IPS DF 4.7 (cell line): ENCODE data around the gene HOXC4.

Experiments
- DNase-seq: peaks from one replicate; pipeline ENCODE4 v3.0.0-alpha.2; 2013; ENCODE audit warnings: low spot score; ENCODE audit errors: extremely low read depth

Gene HOXC4

DNA sequence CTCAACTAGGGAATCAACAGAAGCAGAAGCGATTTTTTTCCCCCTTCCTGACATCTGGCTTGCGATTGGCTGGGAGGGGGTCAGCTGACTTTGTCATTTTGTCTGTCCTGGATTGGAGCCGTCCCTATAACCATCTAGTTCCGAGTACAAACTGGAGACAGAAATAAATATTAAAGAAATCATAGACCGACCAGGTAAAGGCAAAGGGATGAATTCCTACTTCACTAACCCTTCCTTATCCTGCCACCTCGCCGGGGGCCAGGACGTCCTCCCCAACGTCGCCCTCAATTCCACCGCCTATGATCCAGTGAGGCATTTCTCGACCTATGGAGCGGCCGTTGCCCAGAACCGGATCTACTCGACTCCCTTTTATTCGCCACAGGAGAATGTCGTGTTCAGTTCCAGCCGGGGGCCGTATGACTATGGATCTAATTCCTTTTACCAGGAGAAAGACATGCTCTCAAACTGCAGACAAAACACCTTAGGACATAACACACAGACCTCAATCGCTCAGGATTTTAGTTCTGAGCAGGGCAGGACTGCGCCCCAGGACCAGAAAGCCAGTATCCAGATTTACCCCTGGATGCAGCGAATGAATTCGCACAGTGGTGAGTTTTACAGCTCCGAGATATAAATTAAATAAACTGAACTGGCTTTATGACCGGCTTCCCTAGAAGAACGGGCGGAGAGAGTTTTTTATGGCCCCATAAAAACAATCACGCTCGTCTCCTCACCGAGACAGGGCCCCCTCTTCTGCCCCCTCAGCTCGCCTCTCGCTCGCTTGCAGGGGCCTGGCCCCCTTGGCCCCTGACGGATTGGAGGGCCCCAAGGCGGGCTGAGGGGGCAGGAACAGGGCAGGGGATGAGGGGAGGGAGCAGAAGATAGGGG is 25.1 kb upstream of the HOXC4 start, which contains the start of gene HOXC6:
TSS of gene HOXC6 (plus strand) at position 127 of the 888 bp plus-strand sequence. CDS start at position 209, 82 bp downstream.
- DNase-seq = no peak

DNA sequence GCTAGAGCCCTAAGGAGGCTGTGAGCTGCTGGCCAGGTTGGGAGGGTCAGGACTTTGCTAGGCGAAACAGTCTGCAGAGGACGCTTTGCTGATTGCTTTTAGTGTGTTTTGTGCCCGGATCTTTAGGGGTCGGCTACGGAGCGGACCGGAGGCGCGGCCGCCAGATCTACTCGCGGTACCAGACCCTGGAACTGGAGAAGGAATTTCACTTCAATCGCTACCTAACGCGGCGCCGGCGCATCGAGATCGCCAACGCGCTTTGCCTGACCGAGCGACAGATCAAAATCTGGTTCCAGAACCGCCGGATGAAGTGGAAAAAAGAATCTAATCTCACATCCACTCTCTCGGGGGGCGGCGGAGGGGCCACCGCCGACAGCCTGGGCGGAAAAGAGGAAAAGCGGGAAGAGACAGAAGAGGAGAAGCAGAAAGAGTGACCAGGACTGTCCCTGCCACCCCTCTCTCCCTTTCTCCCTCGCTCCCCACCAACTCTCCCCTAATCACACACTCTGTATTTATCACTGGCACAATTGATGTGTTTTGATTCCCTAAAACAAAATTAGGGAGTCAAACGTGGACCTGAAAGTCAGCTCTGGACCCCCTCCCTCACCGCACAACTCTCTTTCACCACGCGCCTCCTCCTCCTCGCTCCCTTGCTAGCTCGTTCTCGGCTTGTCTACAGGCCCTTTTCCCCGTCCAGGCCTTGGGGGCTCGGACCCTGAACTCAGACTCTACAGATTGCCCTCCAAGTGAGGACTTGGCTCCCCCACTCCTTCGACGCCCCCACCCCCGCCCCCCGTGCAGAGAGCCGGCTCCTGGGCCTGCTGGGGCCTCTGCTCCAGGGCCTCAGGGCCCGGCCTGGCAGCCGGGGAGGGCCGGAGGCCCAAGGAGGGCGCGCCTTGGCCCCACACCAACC is 23.9 kb upstream of the HOXC4 start:
- no peak for DNase-seq

DNA sequence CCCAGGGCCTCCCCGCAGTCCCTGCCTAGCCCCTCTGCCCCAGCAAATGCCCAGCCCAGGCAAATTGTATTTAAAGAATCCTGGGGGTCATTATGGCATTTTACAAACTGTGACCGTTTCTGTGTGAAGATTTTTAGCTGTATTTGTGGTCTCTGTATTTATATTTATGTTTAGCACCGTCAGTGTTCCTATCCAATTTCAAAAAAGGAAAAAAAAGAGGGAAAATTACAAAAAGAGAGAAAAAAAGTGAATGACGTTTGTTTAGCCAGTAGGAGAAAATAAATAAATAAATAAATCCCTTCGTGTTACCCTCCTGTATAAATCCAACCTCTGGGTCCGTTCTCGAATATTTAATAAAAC is 23.2 kb upstream of the HOXC4 start:
- no peak for DNase-seq

DNA sequence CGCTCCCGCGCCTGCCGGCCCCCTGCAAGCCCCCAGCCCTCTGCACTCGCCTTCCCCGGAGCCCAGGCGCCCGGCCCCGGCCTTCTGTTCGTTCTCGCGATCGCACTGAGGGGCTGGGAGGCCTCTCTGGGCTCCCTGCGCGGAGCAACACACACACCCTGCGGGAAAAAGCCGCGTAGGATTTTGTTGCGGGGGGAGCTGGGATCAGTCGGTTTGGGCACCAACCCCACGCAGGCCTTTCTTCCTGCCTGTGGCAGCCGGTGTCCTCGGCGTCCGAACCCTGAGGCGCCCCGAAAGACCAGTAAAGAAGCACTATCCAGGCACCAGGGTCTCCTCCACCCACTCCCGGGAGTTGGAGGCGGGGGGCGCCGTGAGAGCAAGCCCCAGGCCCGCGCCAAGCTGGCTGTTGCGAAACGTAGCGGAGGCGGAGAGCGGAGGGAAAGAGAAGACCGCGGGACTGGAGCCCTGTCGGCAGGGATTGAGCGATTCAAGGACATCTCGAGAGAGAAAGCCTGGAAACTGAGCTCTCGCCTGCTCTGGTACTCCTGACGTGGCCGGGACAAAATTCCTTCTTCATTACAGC is 22.7 kb upstream of the HOXC4 start:
- DNase-seq = no peak

DNA sequence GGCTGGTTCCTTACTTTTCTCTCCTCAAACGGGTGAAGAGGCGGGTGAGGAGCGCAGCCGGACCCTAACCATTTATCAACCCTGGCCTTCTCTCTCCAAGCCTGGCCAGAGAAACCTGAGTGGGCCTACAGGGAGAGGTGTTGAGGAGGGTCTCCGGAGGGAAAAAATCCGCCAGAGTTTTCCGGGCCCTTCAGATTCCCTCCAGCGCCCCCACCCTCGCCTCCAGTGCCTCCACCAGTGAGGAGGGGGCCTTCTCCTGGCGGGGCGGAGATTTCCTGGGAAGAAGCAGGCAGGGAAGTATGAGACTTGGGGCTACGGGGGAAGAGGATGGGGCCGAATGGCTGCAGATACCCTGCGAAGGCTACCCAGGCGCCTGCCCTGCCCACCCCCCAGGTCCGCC is 22.2 kb upstream of the HOXC4 start:
- DNase-seq = no peak

DNA sequence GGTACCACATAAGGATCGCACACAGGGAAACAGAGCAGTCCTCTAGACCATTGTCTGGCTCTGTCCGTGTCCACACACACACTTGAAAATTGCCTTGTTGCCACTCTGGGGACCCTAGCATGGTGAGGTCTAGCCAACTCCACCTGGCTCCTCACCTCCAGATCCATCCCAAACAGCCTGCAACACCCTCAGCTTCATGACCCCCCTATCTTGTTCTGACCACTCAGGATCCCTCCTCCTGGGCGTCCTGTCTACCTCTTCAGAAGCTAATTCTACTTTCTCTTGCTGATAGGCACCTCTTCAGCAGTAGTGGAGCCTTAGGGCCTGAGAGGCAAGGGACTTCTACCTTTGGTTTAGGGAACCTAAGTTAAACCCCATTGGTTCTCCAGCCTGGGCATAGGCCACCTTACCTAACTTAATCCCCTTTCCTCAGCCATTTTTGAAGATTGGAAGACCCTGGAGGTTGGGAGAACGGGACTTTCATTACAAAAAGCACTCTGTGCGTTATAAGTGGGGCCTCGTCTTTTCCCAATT is 21.5 kb upstream of the HOXC4 start:
- no peak for DNase-seq

DNA sequence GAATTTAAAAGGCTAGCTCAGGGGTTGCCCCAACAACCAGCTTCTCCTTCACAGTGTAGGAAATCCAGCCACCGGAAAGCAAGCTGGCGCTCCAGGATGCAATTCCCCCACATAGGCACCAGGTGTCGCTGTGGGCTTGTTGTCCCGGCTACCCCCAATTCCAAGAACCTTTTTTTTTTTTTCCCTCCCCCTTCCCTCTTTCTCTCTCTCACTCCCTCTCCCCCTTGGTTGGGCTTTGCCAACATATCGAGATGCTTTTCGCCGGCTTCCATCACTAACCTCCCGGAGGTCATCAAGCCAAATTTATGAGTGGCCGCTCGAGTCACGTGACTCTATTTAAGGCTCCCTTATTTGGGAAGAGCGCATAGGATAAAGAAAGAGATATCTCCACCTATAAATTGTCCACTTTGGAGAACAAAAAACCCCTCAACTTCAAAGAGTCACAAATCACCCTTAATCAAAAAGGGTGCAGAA is 21.0 kb upstream of the HOXC4 start, which contains the start of gene HOXC5:
TSS of gene HOXC5 (plus strand) at position 424 of the 474 bp plus-strand sequence. CDS start 73 bp downstream, outside the sequence.
- no peak for DNase-seq

DNA sequence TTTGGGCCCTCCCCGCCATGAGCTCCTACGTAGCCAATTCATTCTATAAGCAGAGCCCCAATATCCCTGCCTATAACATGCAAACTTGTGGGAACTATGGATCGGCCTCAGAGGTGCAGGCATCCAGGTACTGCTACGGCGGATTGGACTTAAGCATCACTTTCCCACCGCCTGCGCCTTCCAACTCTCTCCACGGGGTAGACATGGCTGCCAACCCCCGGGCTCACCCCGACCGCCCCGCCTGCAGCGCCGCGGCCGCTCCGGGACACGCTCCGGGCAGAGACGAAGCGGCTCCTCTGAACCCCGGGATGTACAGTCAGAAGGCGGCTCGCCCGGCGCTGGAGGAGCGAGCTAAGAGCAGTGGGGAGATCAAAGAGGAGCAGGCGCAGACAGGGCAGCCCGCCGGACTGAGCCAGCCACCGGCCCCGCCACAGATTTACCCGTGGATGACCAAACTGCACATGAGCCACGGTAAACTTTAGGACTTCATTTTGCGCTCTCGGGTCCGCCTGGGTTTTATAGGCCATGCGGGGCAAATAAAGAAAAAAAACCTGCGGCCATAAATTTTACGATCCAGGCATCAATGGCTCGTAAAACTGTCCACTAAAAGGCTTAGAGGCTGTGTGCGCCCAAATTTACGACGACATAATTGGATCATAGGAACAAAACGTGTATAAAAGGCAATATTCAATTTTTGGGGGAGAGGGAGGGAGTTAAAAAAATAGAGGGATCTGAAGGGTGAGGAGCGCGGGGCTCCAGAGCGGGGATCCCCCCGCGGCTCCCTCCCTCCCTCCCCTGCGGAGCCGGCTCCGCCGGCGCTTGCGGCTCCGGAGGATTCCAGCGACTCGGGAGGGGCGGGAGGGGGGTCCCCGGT is 20.3 kb upstream of the HOXC4 start:
- DNase-seq = no peak

DNA sequence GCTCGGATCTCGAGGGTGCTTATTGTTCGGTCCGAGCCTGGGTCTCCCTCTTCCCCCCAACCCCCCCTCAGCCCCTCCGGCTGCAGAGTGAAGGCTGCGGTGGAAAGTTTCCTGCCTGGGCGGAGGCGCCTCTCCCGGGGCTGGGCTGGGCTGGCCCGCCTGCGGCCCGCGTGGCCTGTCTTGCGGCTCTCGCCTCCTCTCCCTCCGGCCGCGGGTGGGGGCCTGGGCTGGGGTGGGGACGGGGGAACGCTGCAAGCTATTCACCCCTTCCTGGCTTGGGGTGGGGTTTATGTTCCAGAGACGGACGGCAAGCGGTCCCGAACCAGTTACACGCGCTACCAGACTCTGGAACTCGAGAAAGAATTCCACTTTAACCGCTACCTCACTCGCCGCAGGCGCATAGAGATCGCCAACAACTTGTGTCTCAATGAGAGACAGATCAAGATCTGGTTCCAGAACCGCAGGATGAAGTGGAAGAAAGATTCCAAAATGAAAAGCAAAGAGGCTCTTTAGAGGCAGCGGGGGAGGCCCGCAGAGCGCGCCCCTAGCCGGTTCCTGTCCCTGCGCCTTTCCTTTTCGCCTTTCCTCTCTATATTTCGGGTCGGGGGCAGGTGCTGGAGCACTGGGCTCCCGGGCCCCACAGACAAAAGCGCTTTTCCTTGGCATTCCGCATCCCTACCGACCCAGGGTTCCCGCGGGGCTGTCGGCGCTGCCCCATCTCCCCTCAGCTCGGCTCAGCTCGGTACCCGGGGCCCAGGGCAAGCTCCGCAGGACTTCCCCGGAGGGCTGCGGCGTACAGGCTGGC is 19.5 kb upstream of the HOXC4 start:
- DNase-seq = no peak

DNA sequence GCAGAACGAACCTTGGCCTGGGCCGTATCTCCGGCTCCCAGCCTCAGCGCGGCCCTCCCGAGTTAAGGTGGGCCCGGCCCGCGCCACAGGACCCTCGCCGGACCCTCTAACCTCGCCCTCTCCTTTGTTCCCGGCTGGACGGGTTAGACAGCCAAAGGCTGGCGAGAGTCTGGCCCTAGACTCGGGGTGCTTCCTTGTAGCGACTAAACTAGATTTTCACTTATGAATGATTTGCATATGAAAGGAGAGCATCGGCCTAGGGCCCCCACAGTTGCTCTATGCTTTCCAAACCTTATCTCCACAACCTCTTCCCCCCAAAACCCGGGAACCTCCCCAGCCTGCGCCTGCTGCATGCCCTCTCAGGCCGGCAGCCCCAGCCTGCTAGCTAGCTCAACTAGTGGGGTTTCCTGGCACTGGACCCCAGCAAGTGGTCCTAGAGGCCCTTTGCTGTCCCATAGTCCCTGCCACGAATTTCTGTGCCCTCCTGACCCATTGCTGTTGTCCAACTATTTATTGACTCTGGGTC is 18.8 kb upstream of the HOXC4 start:
- DNase-seq = no peak

DNA sequence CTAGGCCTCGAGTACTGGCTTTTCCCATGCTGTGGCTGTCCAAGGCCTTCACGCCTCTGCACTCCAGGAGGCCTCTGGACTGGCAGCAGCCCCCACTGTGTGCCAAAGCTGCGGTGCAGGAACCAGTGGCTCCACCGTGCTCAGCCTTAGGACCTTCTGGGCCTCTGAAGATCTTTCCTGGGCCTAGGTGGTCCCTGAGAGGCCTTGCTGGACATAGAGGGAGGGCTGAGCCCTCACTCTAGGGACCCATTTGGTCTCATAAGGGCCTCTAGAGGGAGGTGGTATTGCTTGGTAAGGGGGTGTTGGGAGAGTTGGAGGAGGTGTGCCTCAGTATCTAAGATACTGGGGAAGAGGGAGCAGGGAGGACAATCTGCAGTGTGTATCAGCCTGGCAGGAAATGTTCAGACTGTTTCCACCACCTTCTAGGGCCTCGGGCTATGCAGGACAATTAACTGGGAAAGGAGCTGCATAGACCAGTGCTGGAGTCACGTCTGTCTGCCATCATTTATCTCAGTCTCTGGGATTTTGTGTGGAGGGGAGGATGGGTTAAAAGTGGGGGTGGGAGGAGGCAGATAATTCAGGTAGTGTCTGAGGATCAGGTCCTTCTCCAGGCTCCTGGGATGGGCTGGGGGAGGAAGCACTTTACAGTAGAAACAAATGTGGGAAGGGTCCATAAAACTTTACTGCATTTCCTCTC is 17.9 kb upstream of the HOXC4 start:
- DNase-seq = no peak

DNA sequence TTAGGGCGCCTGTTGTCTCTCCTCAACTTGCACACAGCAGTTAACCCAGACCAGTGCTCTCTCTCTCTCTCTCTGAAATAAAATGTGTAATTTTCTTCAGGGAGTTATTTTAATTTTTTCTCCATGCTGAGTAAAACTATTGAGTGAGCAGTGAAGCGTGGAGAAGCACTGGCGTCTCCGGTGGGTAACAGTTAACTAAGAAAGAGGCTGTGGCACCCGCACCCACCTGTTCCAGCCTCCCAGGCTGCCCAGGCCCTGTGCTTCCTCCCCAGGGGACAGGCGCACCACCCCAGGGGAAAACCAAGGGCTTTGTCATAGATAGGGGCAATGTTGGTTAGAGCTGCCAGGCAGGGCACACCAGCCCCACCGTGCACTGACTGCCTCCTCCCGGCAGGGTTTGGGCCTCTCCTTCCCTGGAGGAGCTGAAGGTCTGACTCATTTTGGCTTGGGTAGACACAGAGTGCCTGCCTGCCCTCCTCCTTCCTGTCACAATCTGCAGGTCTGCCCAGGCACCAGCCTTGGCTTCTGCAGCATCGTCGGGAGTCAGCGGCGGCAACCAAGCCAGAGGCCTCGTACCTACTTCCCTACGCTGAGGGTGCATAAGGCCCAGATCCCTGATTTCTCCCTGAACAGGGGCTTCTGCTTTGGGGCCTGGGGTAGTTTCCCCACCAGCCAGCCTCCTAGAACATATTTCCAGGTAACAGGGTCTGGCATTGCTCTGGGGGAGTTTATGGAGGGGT is 16.8 kb upstream of the HOXC4 start:
- DNase-seq = no peak

DNA sequence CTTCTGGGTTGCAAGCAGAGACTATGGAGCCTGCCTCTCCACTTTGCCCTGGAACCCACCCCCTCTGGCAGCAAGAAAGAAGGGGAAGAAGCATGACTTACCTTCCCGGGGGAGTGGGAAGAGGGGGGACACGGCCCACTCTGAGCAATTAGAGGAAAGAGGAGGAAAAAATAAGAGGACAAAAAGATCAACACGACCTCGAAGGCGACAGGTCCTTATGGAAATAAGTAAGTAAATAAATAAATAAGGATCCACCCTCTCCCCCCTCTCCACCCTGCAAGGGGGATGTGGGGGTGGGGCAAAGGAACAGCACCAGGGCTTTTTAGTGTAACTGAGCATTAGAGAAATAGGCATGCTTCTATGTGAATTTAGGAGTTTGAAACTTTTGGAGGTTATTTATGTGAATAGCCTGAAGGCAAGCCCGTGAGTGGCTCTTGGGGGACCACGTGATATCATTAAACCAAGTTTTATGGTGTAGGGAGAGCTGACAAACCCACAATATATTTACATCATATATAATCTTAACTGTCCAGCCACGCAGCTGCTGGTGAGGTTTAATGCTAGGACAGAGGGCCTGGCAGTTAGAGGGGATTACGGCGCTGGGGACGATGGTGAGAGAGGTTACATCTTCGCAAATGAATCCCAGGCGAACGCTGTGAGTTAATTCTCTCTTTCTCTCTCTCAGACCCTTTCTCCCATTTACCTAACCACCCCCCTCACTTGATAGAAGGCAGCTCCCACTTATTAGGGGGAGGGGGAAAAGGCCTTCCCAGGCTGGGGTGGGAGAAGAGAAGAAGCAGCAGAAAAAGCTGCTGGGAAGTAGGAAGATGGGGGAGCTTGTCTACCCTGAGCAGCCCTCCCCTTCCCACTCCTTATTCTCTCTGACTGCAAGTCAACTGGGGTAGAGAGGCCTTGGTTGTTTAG is 16.0 kb upstream of the HOXC4 start:
- no peak for DNase-seq

DNA sequence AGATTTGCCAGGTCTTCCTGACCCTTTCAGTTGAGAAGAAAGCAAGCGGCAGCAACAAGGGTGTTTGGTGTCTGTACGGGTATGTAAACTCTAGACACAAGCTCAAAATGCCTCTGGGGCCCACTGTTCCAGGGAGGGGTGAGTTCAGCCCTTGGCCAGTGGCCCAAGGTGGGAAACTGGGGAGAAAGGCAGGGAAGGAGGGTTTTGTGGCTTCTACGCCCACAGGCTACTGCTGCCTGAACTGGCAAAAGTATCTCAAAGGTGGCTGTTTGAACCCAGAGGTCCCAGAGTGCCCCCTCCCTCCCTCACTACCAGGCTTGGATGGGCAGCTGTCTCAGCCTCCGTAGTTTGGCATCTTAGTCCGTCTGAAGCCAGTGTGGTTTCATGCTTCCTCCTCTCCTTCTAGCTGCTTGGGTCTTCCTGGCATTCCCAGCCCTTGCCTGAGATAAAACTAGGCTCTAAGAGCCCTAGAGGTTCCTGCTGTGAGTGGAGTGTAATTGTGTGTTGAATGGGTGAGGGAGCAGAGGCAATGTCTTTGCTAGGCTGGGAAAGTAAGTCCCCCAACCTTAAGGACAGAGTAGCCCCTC is 15.3 kb upstream of the HOXC4 start:
- no peak for DNase-seq

DNA sequence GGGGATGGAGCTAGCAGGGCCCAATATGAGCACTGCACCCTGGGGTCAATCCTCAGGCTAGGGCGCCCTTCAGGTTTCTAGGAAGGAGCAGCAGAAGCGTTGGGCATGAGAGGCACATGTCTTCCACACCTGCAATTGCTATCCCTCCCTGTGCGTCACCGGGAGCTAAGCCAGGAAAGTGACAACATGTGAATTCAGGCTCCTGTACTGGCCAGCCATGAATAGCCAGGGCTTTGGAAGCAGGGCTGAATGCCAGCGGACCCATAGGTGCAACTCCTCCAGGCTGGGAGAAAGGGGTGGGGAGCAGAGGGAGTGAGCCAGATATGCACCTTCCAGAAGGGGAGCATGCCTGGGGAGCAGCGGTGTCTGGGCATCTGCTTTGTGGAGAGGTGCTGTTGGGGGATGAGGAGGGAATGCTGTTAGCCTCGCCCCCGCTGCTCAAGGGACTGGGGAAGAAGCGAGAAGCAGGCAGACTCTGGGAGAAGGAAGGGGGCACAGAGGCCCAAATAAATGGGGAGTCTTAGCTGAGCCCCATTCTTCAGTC is 14.7 kb upstream of the HOXC4 start:
- no peak for DNase-seq

DNA sequence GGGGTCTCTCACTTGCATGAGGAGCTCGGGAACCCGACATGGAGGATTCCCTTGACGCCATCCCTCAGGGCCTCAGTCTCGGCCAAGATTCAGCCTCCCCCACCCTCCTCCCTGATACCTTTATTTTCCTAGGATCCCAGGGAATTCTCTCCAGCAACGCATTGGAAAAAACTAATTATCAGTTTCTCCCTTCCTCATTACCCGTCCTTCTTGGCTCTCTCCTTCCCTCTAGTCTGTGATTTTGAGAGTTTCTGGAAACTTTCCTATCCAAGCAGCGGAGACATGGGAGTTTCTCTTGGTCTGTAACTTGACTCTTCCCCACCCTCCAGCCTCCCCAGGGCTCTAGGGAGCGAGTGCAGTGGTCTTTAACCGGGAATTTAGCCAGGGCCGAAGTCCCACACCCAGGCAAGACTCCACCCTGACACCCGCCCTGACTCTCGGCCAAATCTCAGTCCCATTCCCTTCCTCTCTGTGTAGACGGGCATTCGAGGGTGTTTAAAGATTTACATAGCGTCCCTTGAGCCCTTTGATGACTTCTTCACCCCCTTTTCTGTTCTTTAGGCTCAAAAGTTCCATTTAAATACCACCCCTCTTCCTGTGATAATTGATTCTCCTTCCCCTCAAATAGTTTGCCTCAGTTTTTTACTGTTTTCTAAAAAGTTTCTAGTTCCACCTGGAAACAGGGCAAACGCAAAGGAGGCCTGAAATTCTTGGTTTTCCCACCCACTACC is 14.1 kb upstream of the HOXC4 start:
- no peak for DNase-seq
